CD4-positive, alpha-beta T cell treated with Interleukin-4 for 4 hours (primary cell): ENCODE data around the gene APC2.
"Not testable (repeated sequence)": the region's sequence is repeated elsewhere in the genome, so short reads cannot be mapped to it uniquely, and the experiment has no call there.

ENCODE experiments used
- DNase-seq: peaks from one replicate; pipeline ENCODE4 v3.0.0-alpha.2; 2020

APC2 gene

DNA sequence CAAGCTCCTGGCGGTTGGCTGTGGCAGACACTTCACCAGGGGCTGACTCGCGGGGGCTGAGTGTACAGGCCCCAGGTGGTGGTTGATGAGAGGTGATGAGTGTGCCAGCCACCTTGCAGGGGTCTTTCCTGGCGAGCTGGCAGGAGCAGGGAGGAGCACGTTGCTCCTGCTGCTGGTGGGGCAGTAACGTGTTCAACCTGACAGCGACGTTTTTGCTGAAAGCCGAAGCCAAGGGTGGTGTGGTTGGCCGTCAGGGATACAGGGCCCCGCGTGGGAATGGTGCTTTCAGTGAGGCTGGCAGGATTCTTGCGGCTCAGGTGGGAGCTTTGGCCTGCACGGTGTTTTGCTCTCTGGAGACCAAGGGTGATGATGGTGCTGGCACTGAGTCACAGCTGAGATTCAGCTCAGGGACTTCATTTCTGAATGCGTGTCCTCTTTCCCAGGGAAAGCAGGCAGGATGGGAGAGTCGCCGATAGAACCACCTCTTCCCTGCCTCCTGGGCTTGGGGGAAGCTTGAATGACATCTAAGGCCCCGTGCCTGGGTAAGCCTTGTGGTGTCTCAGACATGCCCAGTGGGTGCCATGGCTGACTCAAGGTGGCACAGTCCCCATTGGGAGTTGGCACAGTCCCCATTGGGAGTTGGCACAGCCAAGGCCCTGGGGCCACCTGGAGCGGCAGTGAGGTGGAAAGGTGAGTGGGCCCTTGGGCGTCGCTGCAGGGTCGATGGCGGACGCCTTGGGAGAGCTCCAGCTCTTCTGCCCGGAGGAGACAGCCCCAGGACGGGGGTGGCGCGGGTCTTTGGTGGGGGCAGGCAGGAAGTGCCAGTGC, 33.7 kb upstream of the APC2 start:
- no peak for DNase-seq

DNA sequence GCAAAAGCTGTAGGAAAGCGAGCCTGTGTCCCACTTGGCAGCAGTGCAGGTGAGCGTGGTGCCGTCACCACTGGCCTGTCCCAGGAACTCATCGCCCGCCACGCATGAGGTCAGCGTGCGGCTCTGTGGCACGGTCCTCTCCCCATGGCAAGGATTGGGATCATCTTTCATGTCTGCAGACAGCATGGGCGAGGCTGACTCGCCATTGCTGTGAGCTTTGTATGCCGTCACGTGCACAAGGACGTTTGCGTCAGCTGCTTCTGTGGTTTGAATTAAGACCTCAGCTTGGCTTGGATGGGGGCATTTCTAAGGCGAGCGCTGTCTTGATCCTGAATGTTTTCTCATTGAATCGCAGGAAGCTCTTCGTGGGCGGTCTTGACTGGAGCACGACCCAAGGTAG, 32.8 kb upstream of the APC2 start:
- DNase-seq, result no peak

DNA sequence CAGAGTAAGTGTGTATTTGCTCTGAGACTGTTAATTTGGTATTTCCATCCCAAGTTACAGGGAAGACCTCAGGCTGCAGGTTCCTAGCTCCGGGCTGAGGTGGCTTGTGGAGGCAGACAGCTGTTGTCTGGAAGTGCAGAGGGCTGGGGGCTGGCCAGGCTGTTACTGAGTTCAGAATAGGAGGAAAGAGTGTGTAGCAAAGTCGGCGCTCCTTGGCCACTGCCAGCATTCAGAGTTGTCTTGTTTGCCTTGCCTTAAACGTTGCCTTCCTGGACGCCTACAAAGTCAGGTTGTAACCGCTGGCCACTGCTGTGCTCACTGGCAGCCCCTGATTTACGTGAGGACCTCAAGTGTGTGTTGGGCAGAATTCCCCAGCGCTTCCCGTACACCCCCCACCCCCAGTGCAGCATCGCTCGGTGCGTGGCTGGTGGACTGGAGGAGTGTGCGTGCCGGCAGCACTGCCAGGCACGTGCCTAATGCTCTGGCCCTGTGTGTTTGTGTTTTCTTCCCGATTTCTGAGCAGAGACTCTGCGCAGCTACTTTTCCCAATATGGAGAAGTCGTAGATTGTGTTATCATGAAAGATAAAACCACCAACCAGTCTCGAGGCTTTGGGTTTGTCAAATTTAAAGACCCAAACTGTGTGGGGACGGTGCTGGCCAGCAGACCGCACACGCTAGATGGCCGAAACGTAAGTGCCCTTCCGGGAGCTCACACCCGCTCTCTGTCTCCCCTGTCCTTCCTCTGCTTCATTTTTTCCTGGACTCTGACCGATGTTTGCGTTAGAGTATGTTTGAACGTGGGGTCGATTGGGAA, 32.0 kb upstream of the APC2 start:
- DNase-seq, result no peak

DNA sequence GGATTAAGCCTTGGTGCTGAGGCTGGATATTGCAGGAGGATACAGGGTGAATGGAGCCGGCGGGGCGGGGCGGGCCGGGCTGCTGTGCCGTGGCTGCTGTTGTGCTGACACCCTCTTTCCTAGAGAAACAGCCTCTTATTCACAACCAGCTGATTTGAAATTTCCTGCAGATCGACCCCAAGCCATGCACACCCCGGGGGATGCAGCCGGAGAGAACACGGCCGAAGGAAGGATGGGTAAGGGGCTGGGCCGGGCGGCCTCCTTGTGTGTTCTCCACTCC, 31.5 kb upstream of the APC2 start:
- no peak for DNase-seq

DNA sequence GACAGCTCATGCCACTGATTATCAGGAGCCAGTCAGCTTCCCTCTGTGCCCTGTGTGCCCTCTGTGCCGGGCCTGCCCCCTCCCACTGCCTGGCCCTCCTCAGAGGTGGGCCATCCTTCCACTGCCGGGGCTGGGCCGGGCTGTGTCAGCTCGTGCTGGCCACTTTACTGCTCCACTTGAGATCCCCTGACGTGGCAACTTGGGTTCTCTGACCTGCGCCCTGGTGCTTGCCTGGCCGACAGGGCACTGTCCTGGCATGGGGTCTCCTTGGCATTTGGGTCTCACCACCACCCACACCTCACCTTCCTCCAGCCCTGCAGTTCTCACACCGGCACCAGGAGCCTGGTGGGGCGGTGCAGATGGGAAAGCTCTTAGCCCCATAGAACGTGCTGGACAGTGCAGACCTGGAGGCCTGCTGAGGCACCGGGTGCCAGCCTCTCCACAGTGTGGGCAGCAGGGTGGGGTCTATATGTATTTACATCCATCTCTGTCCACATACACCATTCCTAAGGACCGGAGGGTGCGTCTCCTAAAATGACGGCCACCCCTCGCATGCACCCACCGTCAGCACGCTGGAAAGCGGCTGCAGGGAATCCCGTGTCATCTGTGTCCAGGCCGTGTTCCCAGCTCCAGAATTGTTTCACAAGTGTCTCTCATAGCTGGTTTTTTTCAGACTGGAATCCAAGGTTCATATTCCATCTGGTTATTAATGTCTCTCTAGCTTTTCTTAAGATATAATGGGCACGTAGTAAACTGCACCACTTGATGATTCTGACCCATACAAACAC, 30.8 kb upstream of the APC2 start:
- DNase-seq, result no peak

DNA sequence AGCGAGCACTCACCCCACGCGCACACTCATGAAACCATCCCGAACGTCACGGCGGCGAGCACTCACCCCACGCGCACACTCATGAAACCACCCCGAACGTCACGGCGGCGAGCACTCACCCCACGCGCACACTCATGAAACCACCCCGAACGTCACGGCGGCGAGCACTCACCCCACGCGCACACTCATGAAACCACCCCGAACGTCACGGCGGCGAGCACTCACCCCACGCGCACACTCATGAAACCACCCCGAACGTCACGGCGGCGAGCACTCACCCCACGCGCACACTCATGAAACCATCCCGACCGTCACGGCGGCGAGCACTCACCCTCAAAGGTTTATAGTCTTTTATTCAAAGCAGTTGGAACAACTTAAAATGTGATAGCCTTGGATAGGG, 29.8 kb upstream of the APC2 start:
- not testable (repeated sequence) for DNase-seq

DNA sequence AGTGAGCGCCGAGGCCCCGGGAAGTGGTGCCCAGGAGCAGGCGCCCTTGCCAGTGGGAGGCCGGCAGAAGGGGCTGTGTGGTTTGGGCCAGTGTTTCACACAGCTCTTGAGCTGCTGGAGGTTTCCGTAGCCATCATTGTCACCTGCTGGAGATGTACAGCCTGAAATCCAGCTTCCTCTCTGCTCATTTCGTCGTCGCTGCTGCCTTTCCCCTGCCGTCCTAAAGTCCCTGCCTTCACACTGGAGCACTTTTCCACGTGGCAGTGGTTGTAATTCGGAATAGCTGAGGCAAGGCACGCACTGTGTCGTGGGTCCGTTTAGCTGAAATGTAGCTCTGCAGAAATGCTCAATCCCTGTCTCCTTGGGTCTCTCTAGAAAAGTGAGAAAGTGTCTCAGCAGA, 29.3 kb upstream of the APC2 start:
- no peak for DNase-seq

DNA sequence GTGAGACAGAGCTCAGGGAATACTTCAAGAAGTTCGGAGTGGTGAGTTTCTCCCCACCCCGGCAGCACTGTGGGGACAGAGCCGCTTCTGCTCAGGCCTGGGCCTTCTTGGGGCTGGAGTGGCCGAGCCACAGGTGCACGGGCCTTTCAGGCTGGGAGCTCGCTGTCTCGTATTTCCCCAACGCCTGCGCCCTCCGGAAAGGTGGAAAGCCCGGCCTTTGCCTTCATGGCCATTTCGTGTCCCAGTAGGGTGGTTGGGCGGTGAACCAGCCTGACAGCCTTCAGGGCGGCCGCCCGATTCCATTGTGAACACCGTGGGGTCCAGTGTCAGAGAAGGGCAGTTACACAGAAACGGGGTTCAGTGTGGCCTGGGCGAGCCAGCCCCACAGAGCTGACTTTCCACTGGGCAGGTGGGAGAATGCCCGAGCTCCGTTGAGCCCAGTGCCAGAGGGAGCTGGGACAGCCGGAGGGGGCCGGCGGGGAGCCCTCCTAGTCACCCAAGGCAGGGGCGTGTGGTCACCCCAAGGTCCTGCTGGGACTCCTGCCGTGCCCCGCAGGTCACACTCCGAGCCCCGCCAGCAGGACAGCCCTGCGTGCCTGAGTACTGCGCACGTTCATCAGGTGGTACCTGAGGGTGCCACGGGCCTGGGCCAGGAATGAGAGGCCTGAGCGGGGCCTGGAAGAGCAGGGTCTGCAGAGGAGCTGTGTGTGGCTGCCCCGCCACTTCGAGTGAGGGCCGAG, 28.5 kb upstream of the APC2 start:
- DNase-seq, result no peak

DNA sequence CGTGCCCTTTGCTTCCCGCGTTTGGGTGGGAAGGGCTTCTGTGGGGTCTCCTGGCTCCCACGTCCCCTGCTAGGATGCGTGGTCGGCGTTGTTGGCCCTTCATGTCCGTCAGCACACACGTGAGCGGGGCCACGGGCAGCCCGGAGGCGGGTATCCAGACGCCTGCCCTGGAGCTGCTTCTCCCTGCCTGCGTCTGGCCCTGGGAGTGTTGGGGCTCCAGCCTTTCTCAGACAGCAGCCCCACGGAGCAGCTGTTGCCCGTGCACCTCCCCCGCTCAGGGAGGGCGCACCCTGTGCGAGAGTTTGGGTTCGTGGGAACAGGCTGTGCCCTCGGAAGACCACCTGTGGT, 28.0 kb upstream of the APC2 start:
- DNase-seq, result no peak

DNA sequence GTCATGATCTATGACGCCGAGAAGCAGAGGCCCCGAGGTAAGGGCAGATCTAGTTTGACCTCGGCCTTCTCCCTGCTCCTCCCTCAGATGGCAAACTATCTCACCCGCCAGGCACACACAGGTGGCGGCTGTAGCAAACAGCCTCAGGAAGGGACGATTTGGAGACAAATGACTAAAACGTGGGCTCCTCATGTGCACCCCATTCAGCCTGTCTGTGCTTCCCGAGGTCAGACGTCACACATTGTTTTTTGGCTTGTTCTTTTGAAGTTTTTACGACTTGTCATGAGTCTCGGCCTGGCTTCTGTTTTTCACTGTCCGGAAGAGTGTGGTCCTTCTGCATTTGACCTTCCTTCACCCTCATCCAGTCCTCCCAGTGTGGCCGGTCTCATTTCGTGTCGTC, 27.6 kb upstream of the APC2 start:
- no peak for DNase-seq

DNA sequence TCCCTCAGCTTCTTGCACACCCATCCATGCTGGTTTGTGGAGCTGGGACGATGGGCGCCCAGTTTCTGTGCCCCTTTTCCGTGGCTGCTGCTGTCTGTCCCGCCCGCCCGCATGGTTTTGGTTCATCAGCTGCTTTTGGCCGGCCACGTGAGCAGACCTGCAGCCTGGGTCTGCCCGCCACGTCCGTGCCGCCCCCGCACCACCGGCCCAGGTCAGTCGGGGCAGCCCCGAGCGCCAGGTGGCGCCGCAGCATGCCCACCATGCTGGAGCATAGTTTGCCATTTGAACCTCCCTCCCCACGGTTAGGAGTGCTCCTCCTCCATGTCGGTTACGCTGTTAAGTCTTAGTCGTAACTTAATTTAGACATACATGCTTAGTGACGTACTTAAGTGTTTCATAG, 27.0 kb upstream of the APC2 start:
- no peak for DNase-seq

DNA sequence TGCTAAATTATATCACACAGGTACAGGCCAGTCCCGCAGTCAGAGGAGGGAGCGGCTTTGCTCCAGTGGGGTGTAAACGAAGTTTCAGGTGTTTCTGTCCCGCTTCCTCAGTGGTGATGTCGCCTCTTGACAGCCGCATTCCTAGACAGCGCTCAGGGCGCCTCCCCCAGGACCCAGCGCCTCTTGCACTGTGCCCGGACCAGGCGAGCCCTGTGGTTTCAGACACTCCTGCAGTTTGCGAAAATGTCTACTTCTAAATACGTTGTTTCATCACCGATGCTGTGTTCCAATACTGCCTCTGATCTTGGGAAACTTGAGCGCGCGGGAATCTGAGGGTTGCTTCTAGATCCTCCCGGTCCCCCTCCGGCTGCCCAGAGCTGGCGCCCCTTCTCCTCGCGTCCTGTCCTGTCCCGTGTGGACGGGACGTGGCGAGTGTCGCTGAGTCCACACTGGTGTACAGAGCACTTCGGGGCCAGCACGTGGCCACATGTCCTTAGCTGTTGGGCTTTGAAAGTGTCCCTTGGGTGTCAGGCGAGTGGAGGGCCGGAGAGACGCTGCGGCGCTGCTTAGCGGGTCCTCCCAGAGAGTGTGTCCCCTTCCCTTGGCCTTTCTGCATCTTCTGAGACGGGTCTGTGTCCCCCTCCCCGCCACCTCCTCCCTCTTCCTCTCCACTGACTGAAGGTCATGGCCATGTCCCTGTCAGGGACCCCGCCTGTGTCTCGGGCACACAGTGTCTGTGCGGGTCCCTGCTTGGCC, 26.3 kb upstream of the APC2 start:
- DNase-seq, result no peak

DNA sequence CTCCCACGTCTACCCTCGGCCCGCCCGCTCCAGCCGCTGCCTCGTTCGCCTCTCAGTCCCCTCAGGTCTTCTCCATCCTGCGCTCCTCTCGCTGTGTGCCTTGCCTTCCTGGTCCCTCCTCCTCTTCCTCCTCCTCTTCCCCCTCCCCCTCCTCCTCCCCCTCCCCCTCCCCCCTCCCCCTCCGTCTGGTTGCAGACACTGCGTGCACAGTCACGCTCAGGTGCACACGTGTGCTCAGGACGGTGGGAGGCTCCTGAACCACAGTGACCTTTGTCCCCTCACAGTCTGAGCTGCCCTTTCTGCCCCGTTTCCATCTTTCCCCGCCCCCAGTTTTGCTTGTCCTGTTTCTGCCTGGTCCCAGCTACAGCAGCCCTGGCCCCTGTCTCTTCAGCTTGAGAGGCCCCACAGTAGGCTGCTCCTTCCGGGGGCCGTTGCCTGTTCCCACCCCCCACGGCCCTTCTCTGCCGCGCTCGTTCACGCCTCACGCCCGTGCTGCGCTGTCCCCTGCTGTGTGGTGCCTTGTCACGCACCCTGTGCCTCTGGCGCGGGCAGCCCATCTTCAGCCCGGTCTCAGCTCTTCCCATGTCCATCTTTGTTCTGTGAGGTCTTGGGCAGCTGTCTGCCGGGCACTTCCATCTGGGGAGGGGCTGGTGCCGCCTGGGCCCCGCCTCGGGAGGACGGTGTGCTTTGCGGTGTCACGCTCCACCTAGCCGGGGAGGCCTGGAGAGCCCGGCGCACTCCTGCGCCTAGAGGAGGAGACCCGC, 25.5 kb upstream of the APC2 start:
- DNase-seq, result no peak

DNA sequence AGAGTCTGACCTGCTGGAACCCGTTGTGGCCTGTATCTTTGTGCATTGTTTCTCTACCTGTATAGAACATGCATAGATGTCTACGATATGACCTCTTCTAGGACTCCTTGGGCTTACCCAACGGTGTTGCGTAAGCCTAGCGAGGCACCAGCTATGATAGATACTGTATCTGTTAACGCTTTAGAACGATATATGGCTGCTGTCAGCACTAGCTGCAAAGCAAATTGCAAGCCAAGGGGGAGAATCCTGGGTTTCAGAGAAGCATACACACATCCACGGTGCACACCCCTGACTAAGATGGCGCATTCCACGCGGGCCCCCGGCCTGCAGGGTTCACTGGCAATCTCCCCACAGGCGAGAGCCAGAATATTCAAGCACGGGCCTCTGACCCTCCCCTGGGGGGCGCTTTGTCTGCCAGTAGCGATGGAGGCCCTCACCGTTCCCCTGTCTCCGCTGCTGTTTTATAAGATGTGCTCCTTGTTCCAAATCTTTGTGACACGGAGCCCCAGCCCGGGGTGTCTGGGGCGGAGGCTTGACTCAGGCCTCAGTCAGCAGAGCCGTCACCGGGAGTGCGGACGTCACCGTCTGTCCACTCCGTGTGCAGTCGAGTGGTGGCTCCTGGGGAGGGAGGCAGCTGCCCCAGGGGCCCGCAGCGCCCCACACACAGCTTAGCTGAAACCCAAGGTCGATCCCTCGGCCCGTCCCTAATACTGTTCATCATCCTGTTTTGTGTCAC, 24.7 kb upstream of the APC2 start:
- DNase-seq, result no peak

DNA sequence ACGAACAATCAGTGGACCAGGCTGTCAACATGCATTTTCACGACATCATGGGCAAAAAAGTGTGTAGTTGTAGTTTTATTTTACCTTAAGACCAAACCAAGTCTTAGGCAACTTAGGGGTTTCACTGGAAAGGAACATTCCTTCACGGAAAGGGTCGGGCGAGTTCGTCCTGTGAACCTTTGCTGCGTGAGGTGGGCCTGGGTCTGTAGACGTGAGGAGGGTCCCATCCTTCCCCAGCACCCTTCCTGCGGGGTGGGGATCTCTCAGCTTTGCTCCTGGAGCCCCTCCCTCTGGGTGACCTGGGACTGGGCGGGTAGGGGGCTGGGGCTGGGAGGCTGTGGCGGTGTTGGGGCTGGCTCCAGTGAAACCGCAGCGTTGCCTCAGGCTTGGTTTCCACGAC, 24.0 kb upstream of the APC2 start:
- DNase-seq, result no peak

DNA sequence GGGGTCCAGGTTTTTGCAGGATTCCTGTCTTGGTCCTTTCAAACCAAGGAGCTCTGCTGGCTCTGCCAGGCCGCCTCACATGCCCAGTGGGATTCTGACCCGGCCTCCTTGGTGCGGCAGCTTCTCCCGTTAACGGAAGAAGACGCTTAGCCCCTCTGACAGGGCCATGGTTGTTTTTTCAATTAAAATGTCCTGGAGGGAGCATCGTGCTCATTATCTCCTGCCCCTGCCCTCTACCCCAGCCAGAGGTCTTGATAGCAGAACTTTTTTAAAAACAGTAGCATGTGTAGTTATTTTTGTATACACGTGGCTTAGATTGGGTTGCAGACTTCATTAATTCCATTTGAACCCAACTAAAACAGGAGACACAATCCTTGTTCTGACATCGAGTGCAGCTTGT, 23.2 kb upstream of the APC2 start:
- no peak for DNase-seq

DNA sequence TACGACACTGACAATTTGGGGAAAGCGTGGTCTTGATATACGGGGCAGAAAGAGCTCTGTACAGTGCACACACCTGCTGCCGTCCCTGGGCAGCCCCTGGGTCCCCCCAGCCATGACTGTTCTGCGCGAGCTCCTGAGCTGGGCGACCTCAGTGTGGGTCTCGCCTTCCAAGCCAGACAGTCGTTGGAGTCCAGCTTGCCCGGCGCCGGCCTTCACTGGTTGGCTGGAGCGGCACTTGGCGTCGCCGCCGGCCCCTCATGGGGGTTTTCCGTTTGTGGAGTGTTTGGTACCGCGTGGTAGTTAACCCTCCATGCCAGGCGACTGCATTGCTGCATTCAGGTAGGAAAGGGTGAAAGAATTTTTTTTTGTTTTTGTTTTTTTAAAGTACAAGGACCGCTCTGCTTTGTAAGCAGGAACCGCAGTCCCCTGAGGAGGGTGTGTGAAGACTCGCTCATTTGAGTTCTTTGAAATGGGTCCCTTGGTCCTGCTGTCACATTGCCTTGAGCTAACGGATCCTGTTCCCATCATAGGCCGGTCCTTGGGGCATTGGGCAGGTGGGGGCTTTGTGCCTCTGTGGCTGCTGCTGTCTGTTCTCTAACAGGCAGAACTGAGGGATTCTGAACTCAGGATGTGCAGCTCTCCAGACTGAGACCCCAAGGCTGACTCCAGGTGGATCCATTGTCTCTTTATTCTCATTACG, 22.6 kb upstream of the APC2 start:
- no peak for DNase-seq

DNA sequence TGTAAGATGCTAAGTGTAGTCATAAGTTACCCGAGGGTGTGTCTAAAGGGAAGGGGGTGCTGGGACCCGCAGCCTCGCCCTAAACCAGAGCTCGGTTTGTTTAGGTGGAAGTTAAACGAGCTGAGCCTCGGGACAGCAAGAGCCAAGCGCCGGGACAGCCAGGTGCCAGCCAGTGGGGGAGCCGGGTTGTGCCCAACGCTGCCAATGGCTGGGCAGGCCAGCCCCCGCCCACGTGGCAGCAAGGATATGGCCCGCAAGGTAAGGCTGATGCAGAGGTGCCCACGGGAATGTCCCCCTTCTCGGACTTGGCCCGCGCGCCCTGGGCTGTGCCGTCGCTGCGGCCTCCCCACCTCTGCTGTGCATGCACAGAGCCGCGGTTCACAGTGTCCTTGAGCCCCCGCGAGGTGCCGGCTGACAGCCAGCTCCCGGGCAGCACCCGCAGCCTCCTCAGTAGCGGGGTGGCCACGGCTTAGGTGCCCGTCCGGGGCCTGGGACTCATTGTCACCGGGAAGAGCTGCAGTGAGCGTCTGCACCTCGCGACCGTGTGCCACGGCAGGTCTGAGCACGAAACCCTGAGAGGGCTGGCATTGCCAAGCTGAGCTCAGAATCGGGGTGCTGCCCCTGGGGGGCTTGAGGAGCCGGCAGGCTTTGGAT, 21.1 kb upstream of the APC2 start:
- no peak for DNase-seq

DNA sequence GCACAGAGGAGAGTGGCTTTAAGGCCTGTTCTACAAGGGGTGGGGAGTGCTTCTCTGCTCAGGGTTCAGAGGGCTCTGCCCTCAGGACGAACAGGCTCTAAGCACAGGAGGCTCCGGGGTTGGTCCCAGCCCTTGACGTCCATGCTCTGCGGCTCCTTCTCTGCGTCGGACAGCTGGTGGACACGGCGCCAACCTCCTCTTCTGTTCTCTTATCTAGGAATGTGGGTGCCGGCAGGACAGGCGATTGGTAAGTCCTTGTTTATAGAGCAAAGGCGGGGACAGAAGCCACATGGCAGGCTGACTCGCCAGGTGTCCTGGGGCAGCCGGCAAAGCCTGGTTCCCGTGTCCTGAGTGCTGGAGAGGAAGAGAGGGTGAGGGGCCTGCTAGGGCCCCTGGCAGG, 20.2 kb upstream of the APC2 start:
- DNase-seq, result no peak

DNA sequence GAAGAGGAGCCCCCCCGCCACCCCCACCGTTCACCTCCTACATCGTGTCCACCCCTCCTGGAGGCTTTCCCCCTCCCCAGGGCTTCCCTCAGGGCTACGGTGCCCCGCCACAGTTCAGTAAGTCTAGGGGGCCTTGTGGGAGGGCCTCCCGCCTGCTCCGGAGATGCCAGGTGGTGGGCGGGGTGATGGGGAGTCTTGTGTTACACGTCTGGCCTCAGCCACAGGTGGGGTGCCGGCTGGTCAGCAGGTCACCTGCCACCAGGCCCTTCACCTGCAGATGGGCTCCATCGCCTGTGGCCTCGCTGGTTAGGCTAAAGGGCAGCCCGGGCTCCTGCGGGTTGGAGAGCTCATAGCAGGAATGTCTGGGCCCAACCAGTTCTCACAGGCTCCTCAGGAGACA, 19.7 kb upstream of the APC2 start:
- DNase-seq, result no peak
